ENCODE results near the gene LSMEM2. TPM values are rescaled to one million over a fixed set of nuclear protein-coding genes. Genes with fewer than 3 reads are reported as not detected.

Gene LSMEM2
- total and polyA plus RNA-seq, 2 experiments from 2014 or later = 0.59 to 0.86 TPM

DNA sequence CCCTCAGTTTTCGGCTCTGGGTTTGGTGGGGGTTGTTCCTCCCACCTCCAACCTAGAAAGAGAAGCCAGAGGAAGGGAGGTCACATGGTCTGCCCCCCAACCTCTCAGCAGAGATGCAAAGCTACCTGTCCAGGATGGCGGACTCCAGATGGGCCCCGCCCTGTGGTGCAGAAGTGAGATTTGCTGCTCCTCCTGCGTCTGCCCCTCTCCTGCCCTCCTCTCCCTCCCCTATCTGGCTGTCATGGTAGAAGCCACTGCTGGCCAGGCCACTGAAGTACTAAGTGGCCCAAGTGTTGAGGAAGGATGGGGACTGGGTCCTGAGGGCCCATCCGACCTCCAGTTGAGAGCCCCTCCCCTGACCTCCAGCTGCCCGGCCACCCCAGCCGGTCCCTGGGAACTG is 12.1 kb upstream of the LSMEM2 start:
- Histone ChIP-seq H3K79me2 (replicated peaks; ENCODE audit: insufficient read depth) (no peaks in the 10 kb centered on the region), H3K4me3 (peak overlapping the region; percentile 20; the same call in 1 of the 2 replicates), H3K4me2 (peak overlapping the region; percentile 71; the same call in 1 of the 2 replicates)

More for the DNA sequence above, 12.1 kb upstream of the LSMEM2 start:
- Histone ChIP-seq H3K27ac (ENCODE audit: low read depth) (no peak overlapping the region), H3K27me3 (ENCODE audit: insufficient read depth) (no peaks in the 10 kb centered on the region), H2AFZ (no peak overlapping the region), H4K20me1 (replicated peaks; ENCODE audit: insufficient read depth) (no peaks in the 10 kb centered on the region), H3K9me2 (ENCODE audit: insufficient read depth) (no peaks in the 10 kb centered on the region), H3K4me1 (ENCODE audit: insufficient read depth) (peaks cover 48% of the 10 kb centered on the region), H3K36me3 (ENCODE audit: insufficient read depth) (no peaks in the 10 kb centered on the region), H3F3A (replicated peaks; ENCODE audit: low read depth) (0 out of 2 replicates have a peak, but pooled peaks cover 8% of the 10 kb centered on the region)
- no peak for DNase-seq (ENCODE audit: low spot score)
- H3K36me3 Mint-ChIP-seq (ENCODE audit: low read depth) = no peaks in the 10 kb centered on the region
- ATAC-seq = no peak
- no peak overlapping the region for H3K4me3 Mint-ChIP-seq
- H3K27ac Mint-ChIP-seq = no peak overlapping the region
- no peak for TF ChIP-seq POLR2AphosphoS5 (IDR thresholded peaks at IDR 0.05; ENCODE audit: low read depth)
- no peak for TF ChIP-seq ZNF331 (CRISPR knock-in tag; IDR thresholded peaks at IDR 0.05; ENCODE audit: low read depth)
- TF ChIP-seq STAT1 (IDR thresholded peaks at IDR 0.05; ENCODE audit: unreplicated experiment) = no peak
- no peak for TF ChIP-seq EZH2phosphoT487 (IDR thresholded peaks at IDR 0.05; ENCODE audit: unreplicated experiment)
- TF ChIP-seq, protein P1, sequence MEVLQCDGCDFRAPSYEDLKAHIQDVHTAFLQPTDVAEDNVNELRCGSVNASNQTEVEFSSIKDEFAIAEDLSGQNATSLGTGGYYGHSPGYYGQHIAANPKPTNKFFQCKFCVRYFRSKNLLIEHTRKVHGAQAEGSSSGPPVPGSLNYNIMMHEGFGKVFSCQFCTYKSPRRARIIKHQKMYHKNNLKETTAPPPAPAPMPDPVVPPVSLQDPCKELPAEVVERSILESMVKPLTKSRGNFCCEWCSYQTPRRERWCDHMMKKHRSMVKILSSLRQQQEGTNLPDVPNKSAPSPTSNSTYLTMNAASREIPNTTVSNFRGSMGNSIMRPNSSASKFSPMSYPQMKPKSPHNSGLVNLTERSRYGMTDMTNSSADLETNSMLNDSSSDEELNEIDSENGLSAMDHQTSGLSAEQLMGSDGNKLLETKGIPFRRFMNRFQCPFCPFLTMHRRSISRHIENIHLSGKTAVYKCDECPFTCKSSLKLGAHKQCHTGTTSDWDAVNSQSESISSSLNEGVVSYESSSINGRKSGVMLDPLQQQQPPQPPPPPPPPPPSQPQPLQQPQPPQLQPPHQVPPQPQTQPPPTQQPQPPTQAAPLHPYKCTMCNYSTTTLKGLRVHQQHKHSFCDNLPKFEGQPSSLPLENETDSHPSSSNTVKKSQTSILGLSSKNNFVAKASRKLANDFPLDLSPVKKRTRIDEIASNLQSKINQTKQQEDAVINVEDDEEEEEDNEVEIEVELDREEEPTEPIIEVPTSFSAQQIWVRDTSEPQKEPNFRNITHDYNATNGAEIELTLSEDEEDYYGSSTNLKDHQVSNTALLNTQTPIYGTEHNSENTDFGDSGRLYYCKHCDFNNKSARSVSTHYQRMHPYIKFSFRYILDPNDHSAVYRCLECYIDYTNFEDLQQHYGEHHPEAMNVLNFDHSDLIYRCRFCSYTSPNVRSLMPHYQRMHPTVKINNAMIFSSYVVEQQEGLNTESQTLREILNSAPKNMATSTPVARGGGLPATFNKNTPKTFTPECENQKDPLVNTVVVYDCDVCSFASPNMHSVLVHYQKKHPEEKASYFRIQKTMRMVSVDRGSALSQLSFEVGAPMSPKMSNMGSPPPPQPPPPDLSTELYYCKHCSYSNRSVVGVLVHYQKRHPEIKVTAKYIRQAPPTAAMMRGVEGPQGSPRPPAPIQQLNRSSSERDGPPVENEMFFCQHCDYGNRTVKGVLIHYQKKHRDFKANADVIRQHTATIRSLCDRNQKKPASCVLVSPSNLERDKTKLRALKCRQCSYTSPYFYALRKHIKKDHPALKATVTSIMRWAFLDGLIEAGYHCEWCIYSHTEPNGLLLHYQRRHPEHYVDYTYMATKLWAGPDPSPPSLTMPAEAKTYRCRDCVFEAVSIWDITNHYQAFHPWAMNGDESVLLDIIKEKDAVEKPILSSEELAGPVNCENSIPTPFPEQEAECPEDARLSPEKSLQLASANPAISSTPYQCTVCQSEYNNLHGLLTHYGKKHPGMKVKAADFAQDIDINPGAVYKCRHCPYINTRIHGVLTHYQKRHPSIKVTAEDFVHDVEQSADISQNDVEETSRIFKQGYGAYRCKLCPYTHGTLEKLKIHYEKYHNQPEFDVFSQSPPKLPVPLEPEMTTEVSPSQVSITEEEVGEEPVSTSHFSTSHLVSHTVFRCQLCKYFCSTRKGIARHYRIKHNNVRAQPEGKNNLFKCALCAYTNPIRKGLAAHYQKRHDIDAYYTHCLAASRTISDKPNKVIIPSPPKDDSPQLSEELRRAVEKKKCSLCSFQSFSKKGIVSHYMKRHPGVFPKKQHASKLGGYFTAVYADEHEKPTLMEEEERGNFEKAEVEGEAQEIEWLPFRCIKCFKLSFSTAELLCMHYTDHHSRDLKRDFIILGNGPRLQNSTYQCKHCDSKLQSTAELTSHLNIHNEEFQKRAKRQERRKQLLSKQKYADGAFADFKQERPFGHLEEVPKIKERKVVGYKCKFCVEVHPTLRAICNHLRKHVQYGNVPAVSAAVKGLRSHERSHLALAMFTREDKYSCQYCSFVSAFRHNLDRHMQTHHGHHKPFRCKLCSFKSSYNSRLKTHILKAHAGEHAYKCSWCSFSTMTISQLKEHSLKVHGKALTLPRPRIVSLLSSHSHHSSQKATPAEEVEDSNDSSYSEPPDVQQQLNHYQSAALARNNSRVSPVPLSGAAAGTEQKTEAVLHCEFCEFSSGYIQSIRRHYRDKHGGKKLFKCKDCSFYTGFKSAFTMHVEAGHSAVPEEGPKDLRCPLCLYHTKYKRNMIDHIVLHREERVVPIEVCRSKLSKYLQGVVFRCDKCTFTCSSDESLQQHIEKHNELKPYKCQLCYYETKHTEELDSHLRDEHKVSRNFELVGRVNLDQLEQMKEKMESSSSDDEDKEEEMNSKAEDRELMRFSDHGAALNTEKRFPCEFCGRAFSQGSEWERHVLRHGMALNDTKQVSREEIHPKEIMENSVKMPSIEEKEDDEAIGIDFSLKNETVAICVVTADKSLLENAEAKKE (CRISPR knock-in tag; IDR thresholded peaks at IDR 0.05) = no peak
- TF ChIP-seq, protein P2, sequence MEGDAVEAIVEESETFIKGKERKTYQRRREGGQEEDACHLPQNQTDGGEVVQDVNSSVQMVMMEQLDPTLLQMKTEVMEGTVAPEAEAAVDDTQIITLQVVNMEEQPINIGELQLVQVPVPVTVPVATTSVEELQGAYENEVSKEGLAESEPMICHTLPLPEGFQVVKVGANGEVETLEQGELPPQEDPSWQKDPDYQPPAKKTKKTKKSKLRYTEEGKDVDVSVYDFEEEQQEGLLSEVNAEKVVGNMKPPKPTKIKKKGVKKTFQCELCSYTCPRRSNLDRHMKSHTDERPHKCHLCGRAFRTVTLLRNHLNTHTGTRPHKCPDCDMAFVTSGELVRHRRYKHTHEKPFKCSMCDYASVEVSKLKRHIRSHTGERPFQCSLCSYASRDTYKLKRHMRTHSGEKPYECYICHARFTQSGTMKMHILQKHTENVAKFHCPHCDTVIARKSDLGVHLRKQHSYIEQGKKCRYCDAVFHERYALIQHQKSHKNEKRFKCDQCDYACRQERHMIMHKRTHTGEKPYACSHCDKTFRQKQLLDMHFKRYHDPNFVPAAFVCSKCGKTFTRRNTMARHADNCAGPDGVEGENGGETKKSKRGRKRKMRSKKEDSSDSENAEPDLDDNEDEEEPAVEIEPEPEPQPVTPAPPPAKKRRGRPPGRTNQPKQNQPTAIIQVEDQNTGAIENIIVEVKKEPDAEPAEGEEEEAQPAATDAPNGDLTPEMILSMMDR (conservative IDR thresholded peaks at IDR 0.05; ENCODE audit: low read depth in 2 of 2) = no peak
- TF ChIP-seq, protein P3, sequence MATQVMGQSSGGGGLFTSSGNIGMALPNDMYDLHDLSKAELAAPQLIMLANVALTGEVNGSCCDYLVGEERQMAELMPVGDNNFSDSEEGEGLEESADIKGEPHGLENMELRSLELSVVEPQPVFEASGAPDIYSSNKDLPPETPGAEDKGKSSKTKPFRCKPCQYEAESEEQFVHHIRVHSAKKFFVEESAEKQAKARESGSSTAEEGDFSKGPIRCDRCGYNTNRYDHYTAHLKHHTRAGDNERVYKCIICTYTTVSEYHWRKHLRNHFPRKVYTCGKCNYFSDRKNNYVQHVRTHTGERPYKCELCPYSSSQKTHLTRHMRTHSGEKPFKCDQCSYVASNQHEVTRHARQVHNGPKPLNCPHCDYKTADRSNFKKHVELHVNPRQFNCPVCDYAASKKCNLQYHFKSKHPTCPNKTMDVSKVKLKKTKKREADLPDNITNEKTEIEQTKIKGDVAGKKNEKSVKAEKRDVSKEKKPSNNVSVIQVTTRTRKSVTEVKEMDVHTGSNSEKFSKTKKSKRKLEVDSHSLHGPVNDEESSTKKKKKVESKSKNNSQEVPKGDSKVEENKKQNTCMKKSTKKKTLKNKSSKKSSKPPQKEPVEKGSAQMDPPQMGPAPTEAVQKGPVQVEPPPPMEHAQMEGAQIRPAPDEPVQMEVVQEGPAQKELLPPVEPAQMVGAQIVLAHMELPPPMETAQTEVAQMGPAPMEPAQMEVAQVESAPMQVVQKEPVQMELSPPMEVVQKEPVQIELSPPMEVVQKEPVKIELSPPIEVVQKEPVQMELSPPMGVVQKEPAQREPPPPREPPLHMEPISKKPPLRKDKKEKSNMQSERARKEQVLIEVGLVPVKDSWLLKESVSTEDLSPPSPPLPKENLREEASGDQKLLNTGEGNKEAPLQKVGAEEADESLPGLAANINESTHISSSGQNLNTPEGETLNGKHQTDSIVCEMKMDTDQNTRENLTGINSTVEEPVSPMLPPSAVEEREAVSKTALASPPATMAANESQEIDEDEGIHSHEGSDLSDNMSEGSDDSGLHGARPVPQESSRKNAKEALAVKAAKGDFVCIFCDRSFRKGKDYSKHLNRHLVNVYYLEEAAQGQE (IDR thresholded peaks at IDR 0.05; ENCODE audit: unreplicated experiment) = no peak
- no peak for TF ChIP-seq ZNF114 (CRISPR knock-in tag; IDR thresholded peaks at IDR 0.05)
- TF ChIP-seq CREB1 (CRISPR knock-in tag; IDR thresholded peaks at IDR 0.05; ENCODE audit: low read depth) = no peak
- no peaks in the 10 kb centered on the region for H3K9me3 Mint-ChIP-seq
- H3K4me1 Mint-ChIP-seq = peaks cover 59% of the 10 kb centered on the region
- H3K27me3 Mint-ChIP-seq (ENCODE audit: insufficient read depth, low read depth, poor library complexity) = peaks cover 22% of the 10 kb centered on the region

All from GM23338 (cell line).